NCI-H1417 treated with DMSO at 0.1 percent for 48 hours (cell line): ENCODE data around the gene LPIN3.

ENCODE experiments used
- DNase-seq: peaks from one replicate; lab custom pipeline; 2025; lab: John Stamatoyannopoulos, UW

Gene LPIN3

GRCh38 chr20:41349266-41349665 is 8.6 kb downstream of the LPIN3 start:
- no peak for DNase-seq

DNA sequence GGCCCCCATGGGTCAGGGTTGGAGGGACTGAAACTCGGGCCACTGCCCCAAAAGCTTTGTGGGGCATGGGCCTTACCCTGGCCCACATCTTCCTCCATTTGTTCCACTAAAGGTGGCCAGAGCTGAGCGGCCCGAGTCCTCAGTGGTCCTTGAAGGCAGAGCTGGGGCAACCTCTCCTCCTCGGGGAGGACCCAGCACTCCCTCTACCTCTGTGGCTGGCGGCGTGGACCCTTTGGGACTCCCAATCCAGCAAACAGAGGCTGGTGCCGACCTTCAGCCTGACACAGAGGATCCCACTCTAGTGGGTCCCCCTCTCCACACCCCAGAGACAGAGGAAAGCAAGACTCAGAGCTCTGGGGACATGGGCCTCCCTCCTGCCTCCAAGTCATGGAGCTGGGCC is 9.3 kb downstream of the LPIN3 start:
- DNase-seq = no peak

GRCh38 chr20:41350408-41350962 is 9.9 kb downstream of the LPIN3 start:
- DNase-seq = no peak

GRCh38 chr20:41352106-41352505 is 11.5 kb downstream of the LPIN3 start:
- DNase-seq = no peak

DNA sequence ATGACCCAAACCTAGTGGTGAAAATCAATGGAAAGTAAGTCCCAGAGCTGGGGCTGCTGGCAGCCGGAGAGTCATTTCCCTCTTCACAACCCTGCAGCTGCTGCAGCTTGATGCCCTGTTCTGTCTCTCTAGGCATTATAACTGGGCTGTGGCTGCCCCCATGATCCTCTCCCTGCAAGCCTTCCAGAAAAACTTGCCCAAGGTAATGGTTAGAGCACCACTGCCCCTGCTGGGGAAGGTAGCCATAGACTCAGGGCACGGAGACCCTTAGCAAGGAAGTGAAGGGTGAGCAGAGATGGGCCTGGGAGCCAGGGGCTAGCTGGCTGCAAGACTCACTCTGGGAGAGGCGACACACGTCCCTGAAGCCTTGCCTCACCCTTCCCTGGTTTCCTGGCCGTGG is 12.0 kb downstream of the LPIN3 start:
- DNase-seq = no peak

DNA sequence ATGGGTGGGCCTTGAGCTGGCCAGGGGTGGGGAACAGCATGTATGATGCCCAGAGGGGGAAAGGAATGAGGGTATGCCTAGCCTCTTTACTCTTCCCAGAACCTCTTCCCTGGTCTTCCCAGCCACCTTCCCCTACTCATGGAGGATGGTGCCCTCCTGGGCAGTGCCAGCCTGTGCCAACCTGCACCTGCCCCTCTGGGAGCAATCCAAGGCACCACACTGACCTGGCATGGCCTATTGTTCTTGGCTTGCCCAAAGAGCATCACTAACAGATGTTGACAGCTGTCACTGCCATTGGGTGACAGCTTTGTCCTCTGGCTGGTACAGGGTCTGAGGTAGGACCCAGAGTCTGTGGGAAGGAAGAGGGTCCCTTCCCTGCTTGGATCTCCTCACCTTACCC is 12.9 kb downstream of the LPIN3 start:
- no peak for DNase-seq

- DNase-seq = no peak
Measured at GRCh38 chr20:41355192-41355591, 14.6 kb downstream of the LPIN3 start.

GRCh38 chr20:41355598-41356203 is 15.1 kb downstream of the LPIN3 start:
- DNase-seq = no peak

GRCh38 chr20:41356951-41357350 is 16.3 kb downstream of the LPIN3 start:
- DNase-seq = no peak

- no peak for DNase-seq
Measured at GRCh38 chr20:41357424-41358163, 17.0 kb downstream of the LPIN3 start.

DNA sequence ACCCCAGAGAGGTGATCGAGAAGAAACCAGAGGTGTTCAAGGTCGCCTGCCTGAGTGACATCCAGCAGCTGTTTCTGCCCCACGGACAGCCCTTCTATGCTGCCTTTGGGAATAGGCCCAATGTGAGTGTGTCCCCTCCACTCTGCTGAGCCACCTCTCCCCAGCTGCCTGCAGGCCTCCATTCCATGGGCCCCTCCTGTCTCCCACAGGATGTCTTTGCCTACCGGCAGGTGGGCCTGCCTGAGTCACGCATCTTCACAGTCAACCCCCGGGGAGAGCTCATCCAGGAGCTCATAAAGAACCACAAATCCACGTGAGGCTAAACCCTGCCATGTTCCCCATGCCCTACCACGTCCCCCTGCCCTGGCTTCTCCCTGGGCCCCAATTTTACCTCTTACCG is 17.6 kb downstream of the LPIN3 start:
- no peak for DNase-seq

DNA sequence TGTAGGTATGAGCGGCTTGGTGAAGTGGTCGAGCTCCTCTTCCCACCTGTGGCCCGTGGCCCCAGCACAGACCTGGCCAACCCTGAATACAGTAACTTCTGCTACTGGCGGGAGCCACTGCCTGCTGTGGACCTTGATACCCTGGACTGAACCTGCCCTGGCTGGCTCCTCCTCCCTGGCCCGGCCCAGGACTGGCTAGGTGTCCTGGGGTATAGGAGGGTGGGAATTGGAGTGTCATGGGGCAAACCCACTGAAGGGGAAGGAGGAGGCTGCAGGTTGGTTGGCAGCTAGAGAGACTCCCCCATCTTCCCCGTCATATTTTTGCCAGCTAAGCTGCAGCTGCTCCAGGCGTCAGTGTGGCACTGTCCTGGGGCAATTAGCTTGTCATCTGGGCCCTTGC is 18.1 kb downstream of the LPIN3 start:
- DNase-seq = no peak

DNA sequence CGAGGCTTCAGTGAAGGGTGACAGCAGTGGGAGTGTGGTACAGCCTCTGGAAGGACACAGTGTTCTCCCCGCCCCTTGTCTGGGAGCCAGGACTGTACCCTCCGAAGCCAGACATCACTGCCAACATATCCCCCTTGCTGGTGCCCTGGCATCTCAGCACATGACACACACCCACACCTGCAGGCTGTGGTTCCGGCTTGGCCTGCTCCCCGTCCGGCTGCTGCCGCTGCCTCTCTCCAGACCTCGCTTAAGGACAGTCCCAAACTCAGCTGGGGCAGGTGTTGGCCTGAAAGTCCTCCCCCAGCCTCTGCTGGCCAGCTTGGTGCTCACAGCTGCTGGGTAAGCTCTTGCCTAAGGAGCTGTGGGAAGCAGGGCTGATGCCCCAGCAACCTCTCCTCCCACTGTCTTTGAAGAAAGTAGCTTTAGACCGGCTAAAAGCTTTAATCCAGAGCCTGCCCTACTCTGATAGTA is 19.0 kb downstream of the LPIN3 start:
- DNase-seq = no peak

DNA sequence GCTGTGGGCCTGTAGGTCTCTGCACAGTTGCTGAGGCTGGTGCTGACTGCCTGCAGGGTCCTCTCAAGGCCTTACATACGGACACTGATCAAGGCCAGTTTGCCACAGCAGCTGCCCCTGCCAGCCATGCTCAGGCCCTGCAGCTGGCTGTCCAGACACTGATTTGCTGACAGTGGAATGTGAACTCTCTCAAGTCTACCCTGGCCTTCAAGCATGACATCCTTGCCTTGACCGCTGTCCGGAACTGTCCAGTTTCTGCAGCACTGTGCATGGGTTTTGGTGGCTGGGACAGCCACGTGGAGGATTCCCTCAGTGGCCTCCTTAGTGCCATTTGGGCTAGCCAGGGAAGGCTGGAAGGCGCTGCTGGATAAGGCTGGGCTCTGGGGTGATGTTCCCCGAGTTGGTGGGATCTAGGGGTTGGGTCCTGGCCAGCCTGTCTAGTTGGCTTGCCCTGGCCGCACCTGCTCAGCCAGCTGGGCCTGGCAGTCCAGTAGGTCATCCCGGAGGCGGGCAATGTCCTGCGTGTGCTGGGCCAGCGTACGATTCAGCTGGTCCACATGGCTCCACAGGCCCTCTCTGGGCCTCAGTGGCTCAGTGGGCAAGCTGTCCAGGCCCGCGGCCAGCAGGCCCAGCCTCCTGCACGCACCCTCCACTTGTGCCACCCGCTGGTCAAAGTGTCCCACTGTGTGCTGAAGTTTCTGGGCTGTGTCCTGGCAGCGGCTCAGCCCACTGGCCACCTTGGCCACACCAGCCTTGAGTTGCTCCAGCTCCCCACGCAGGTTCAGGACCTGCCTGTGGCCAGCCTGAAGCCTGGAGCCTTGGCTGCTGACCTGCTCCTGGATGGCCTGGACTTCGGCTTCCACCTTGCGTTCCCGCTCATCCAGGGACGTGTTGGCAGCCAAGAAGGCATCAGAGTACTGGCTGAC is 20.5 kb downstream of the LPIN3 start:
- no peak for DNase-seq

DNA sequence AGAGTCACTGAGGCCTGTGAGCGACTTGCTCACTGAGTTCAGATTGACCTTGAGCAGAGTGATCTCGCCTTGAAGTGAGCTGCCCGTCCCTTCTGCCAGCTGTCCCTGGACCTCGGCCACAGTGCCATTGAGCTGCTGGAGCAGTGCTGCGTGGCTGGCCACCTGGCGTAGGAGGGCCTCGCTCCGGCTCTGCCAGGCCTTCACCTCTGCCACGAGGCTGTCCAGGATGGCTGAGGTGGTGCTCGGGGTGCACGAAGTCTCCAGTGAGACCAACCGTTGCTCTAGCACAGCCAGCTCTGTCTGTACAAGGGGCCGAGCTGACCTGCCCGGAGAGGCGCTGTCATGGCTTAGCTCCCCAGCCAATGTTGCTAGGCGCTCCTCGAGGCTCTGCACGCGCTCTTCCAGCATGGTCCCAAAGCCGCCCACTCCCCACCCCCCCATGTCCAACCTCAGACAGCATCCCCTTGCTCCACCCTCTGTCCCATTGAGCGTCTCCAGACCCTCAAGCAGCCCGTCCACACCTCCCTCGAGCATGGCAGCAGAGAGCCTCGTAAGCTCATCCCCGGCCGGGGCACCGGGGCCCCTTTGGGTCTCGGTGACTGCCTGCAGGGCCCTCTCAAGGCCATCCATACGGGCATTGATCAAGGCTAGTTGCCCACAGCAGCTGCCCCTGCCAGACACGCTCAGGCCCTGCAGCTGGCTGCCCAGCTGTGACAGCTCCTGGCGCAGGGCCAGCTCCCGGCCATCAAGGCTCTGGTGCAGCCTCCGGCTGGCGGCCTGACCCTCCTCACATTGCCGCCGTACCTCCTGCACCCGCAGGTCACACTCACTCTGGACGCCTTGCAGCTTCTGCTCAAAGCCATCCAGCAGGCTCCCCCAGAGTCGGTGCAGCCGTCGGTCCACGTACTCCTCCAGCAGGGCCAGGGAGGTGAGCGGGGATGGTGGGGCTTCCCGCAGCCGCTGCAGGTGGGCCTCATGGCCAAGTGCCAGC is 21.4 kb downstream of the LPIN3 start:
- no peak for DNase-seq

DNA sequence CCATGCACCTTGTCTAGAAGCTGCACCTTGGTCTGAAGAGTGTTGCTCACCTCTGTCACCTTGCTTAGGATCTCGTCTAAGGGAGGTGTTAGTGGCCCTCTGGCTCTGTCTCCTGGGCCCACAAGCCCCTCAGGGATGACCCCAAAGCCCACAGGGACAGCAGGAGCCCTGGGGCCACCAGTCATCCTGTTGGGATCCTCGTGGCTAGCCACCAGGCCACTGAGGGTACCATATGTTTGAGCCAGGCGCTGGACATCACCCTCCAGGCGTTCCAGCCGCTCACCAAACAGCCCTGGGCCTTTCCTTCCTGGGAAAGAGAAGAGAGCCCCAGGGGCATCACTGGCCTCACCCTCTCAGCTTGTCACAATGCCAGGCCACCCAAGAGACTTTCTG is 22.1 kb downstream of the LPIN3 start:
- DNase-seq = no peak

DNA sequence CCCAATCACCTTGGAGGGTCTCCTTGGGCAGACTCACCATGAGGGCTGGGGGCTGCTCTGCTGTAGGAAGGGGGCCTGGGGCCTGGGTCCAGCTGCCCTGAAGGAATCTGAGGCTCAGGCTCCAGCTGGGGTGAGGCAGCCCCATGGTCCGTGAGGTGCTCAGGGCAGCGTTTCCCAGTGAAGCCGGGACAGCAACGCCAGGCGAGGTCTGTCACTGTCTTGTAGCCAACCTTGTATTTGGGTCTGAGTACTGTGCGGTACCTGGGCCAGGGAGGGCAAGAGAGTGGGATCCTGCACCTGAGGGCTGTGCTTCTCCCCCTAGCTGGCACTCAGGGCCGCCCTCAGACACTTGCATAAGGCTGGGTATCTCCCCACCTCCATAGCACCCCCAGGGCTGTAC is 23.0 kb downstream of the LPIN3 start:
- no peak for DNase-seq

GRCh38 chr20:41364236-41364855 is 23.7 kb downstream of the LPIN3 start:
- DNase-seq = no peak

DNA sequence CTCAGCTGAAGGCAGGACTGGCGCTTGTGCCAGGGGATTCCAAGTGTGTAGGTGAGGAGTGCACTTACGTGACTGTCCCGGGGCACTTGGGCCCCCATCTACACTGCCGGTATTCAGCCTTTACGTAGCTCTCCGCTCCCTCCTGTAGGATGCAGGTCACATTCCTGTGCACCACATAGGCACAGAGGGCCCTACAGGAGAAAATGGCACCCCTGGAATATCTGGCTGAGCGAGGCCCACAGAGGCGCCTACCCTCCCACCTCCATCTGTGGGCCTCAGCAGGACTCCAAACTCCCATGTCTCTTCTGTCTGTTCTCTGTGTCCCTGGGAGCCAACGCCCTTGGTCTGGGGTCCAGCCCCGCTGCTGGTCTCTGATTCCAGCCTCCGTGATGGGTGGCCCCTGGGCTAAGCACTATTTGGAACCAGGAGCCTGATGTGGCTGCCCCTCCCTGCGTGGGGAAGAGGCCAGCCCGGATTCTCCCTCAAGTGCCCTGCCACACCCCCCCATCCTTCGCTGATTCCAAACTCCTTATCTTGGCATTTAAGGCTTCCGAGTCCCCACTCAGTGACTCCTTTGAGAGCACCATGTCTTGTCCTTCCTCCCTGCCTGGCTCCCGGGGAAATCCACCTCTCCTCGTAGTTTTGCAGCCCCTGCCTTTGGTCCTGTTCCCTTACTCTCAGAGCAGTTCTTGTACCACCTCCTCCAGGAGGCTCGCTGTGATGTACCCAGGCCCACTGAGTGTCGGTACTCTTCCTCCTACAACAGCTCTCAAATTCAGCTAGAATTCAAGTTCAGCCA is 24.5 kb downstream of the LPIN3 start:
- DNase-seq = no peak
